IPS DF 6.9 (cell line): ENCODE results near the gene GPR39.

Source experiments
- DNase-seq: peaks from one replicate; pipeline ENCODE4 v3.0.0-alpha.2; 2013; ENCODE audit warnings: low read depth, low spot score
- H3K27ac ChIP-seq: one replicate; pipeline ENCODE4 v1.5.1; 2013; ENCODE audit warnings: low read length, control low read depth
- H3K27me3 ChIP-seq: 2 replicates; pipeline ENCODE4 v1.6.1; 2013; ENCODE audit warnings: mild to moderate bottlenecking, low read length; ENCODE audit not compliant: control insufficient read depth, insufficient read depth
- H3K36me3 ChIP-seq: 2 replicates; pipeline ENCODE4 v1.6.1; 2013; ENCODE audit warnings: low read length; ENCODE audit not compliant: control insufficient read depth, insufficient read depth
- H3K4me1 ChIP-seq: 2 replicates; pipeline ENCODE4 v1.6.1; 2013; ENCODE audit warnings: low read length; ENCODE audit not compliant: control insufficient read depth, insufficient read depth
- H3K4me3 ChIP-seq: 2 replicates; pipeline ENCODE4 v1.5.1; 2013; ENCODE audit warnings: mild to moderate bottlenecking, low read length
- H3K9me3 ChIP-seq: 2 replicates; pipeline ENCODE4 v1.6.1; 2013; ENCODE audit warnings: low read length, inconsistent platforms; ENCODE audit not compliant: control insufficient read depth, insufficient read depth
- WGBS: extraction: QIAGEN DNeasy Blood & Tissue Kit; methylation state at CpG from one replicate; pipeline ENCODE4 v1.1.7; 2013; ENCODE audit warnings: mixed read lengths, missing lambda C conversion rate; ENCODE audit not compliant: insufficient read length, insufficient coverage; 5-methylcytosine and 5-hydroxymethylcytosine counted together

Gene GPR39

GRCh38 chr2:132484144-132484543 is 67.5 kb downstream of the GPR39 start:
- Histone ChIP-seq H3K27ac (no peak overlapping the region), H3K9me3 (no peaks in the 10 kb centered on the region), H3K36me3 (no peaks in the 10 kb centered on the region), H3K4me1 (no peaks in the 10 kb centered on the region), H3K27me3 (no peaks in the 10 kb centered on the region), H3K4me3 (no peak overlapping the region)
- DNase-seq: no peak
- WGBS: no CpG with 5 or more reads among the region's 1 CpG

- Histone ChIP-seq H3K27me3 (no peaks in the 10 kb centered on the region), H3K4me3 (no peak overlapping the region), H3K27ac (no peak overlapping the region), H3K9me3 (no peaks in the 10 kb centered on the region), H3K36me3 (no peaks in the 10 kb centered on the region), H3K4me1 (no peaks in the 10 kb centered on the region)
- no CpG with 5 or more reads among the region's 6 CpGs for WGBS
- DNase-seq: no peak
Measured at GRCh38 chr2:132488491-132488890, 71.9 kb downstream of the GPR39 start.

GRCh38 chr2:132489150-132489549 is 72.5 kb downstream of the GPR39 start:
- no CpG with 5 or more reads among the region's 18 CpGs for WGBS
- H3K4me3 ChIP-seq: no peak overlapping the region
- no peaks in the 10 kb centered on the region for H3K4me1 ChIP-seq
- H3K27me3 ChIP-seq: no peaks in the 10 kb centered on the region
- H3K9me3 ChIP-seq: no peaks in the 10 kb centered on the region
- no peaks in the 10 kb centered on the region for H3K36me3 ChIP-seq
- no peak for DNase-seq
- H3K27ac ChIP-seq: no peak overlapping the region

- no peaks in the 10 kb centered on the region for H3K9me3 ChIP-seq
- H3K36me3 ChIP-seq: no peaks in the 10 kb centered on the region
- H3K27ac ChIP-seq: no peak overlapping the region
- no peaks in the 10 kb centered on the region for H3K27me3 ChIP-seq
- no peak for DNase-seq
- WGBS: no CpG with 5 or more reads among the region's 2 CpGs
- no peak overlapping the region for H3K4me3 ChIP-seq
- H3K4me1 ChIP-seq: no peaks in the 10 kb centered on the region
Measured at GRCh38 chr2:132495881-132496280, 79.3 kb downstream of the GPR39 start.

- H3K27ac ChIP-seq: no peak overlapping the region
- no peak overlapping the region for H3K4me3 ChIP-seq
- H3K27me3 ChIP-seq: no peaks in the 10 kb centered on the region
- no peak for DNase-seq
- no CpG with 5 or more reads among the region's 4 CpGs for WGBS
- H3K9me3 ChIP-seq: no peaks in the 10 kb centered on the region
- H3K36me3 ChIP-seq: no peaks in the 10 kb centered on the region
- no peaks in the 10 kb centered on the region for H3K4me1 ChIP-seq
Measured at GRCh38 chr2:132496555-132496954, 80.0 kb downstream of the GPR39 start.

GRCh38 chr2:132497591-132497990 is 81.0 kb downstream of the GPR39 start:
- Histone ChIP-seq H3K27me3 (no peaks in the 10 kb centered on the region), H3K4me1 (no peaks in the 10 kb centered on the region), H3K36me3 (no peaks in the 10 kb centered on the region), H3K9me3 (no peaks in the 10 kb centered on the region), H3K4me3 (no peak overlapping the region), H3K27ac (no peak overlapping the region)
- DNase-seq: no peak

- H3K27me3 ChIP-seq: no peaks in the 10 kb centered on the region
- no peaks in the 10 kb centered on the region for H3K9me3 ChIP-seq
- no peaks in the 10 kb centered on the region for H3K4me1 ChIP-seq
- WGBS: no CpG with 5 or more reads among the region's 1 CpG
- H3K36me3 ChIP-seq: no peaks in the 10 kb centered on the region
- no peak for DNase-seq
- H3K27ac ChIP-seq: no peak overlapping the region
- no peak overlapping the region for H3K4me3 ChIP-seq
Measured at GRCh38 chr2:132503701-132504100, 87.1 kb downstream of the GPR39 start.

GRCh38 chr2:132515010-132515409 is 98.4 kb downstream of the GPR39 start:
- WGBS: no CpG with 5 or more reads among the region's 2 CpGs
- H3K4me1 ChIP-seq: no peaks in the 10 kb centered on the region
- no peaks in the 10 kb centered on the region for H3K27me3 ChIP-seq
- H3K36me3 ChIP-seq: no peaks in the 10 kb centered on the region
- H3K4me3 ChIP-seq: no peak overlapping the region
- H3K27ac ChIP-seq: no peak overlapping the region
- H3K9me3 ChIP-seq: no peaks in the 10 kb centered on the region
- no peak for DNase-seq

- no peak overlapping the region for H3K27ac ChIP-seq
- WGBS: no CpG with 5 or more reads among the region's 1 CpG
- no peaks in the 10 kb centered on the region for H3K27me3 ChIP-seq
- no peaks in the 10 kb centered on the region for H3K4me1 ChIP-seq
- no peaks in the 10 kb centered on the region for H3K36me3 ChIP-seq
- H3K9me3 ChIP-seq: no peaks in the 10 kb centered on the region
- H3K4me3 ChIP-seq: no peak overlapping the region
- no peak for DNase-seq
Measured at GRCh38 chr2:132517386-132517785, 100.8 kb downstream of the GPR39 start.

GRCh38 chr2:132518302-132518701 is 101.7 kb downstream of the GPR39 start:
- WGBS: no CpG with 5 or more reads among the region's 4 CpGs
- DNase-seq: no peak
- H3K4me3 ChIP-seq: no peak overlapping the region
- H3K9me3 ChIP-seq: no peaks in the 10 kb centered on the region
- H3K27me3 ChIP-seq: no peaks in the 10 kb centered on the region
- H3K4me1 ChIP-seq: no peaks in the 10 kb centered on the region
- no peaks in the 10 kb centered on the region for H3K36me3 ChIP-seq
- H3K27ac ChIP-seq: no peak overlapping the region

- H3K27me3 ChIP-seq: no peaks in the 10 kb centered on the region
- DNase-seq: no peak
- H3K4me3 ChIP-seq: no peak overlapping the region
- no CpG with 5 or more reads among the region's 3 CpGs for WGBS
- H3K9me3 ChIP-seq: no peaks in the 10 kb centered on the region
- H3K4me1 ChIP-seq: no peaks in the 10 kb centered on the region
- H3K27ac ChIP-seq: no peak overlapping the region
- H3K36me3 ChIP-seq: no peaks in the 10 kb centered on the region
Measured at GRCh38 chr2:132519566-132519965, 103.0 kb downstream of the GPR39 start.
